PC-3 (cell line): Measurements from ENCODE around the gene SLC25A47. TPM values are rescaled to one million over a fixed set of nuclear protein-coding genes. Genes with fewer than 3 reads are reported as not detected.

Experiments
- ATAC-seq: fragments of 200-7000 bp; cut with Tn5 transposase; 2 replicates; pipeline ENCODE4 v1.9.1; 2020; ENCODE audit warnings: mild to moderate bottlenecking, moderate library complexity
- BruUV-seq: library from RNA; stranded (reverse); fragments of 400-500 nt; replicated peaks from 2 replicates; lab custom pipeline; 2021; lab: Mats Ljungman, UMichigan
- CTCF ChIA-PET: fragments of 300-600 bp; sonication (Branson Sonifier 250); formaldehyde crosslinking; loops from one replicate; lab custom pipeline; 2022; ENCODE audit warnings: antibody characterized with exemption; lab: Charles Lee
- POLR2A ChIA-PET: fragments of 300-600 bp; sonication (Branson Sonifier 250); formaldehyde crosslinking; loops from one replicate; lab custom pipeline; 2022; ENCODE audit warnings: antibody characterized with exemption; ENCODE audit not compliant: unreplicated experiment; lab: Charles Lee
- DNase-seq: peaks from one replicate; pipeline ENCODE4 v3.0.0-alpha.2; 2015
- H2AFZ ChIP-seq: fragments of 300-600 bp; sonication (generic); 2 replicates; pipeline ENCODE4 v1.6.0; 2016; ENCODE audit warnings: antibody characterized with exemption, low read length
- H3F3A ChIP-seq: fragments of 300-600 bp; sonication (generic); one replicate; pipeline ENCODE4 v1.6.0; 2017; ENCODE audit warnings: antibody characterized with exemption, low read length, control low read depth, mild to moderate bottlenecking; ENCODE audit not compliant: unreplicated experiment
- H3K27ac ChIP-seq: fragments of 300-600 bp; sonication (generic); 2 replicates; pipeline ENCODE4 v1.5.1; 2016; ENCODE audit warnings: mild to moderate bottlenecking, low read length
- H3K27me3 ChIP-seq: fragments of 300-600 bp; sonication (generic); 2 replicates; pipeline ENCODE4 v1.6.1; 2016; ENCODE audit warnings: low read length, mixed read lengths
- H3K36me3 ChIP-seq: fragments of 300-600 bp; sonication (generic); 2 replicates; pipeline ENCODE4 v1.6.1; 2016; ENCODE audit warnings: low read depth, mixed run types, low read length, mixed read lengths
- H3K4me1 ChIP-seq: fragments of 300-600 bp; sonication (generic); 2 replicates; pipeline ENCODE4 v1.5.1; 2016; ENCODE audit warnings: low read length; ENCODE audit not compliant: insufficient read depth
- H3K4me2 ChIP-seq: fragments of 300-600 bp; sonication (generic); 2 replicates; pipeline ENCODE4 v1.6.0; 2016; ENCODE audit warnings: low read length
- H3K4me3 ChIP-seq: fragments of 300-600 bp; sonication (generic); 2 replicates; pipeline ENCODE4 v1.5.1; 2016; ENCODE audit warnings: mild to moderate bottlenecking, low read length, mixed read lengths
- H3K79me2 ChIP-seq: fragments of 300-600 bp; sonication (generic); 2 replicates; pipeline ENCODE4 v1.6.1; 2017; ENCODE audit warnings: low read length, mixed read lengths
- H3K9ac ChIP-seq: fragments of 300-600 bp; sonication (generic); 2 replicates; pipeline ENCODE4 v1.6.0; 2016; ENCODE audit warnings: mild to moderate bottlenecking, low read length
- H3K9me2 ChIP-seq: fragments of 300-600 bp; sonication (generic); replicated peaks from 2 replicates; pipeline ENCODE4 v1.6.1; 2016; ENCODE audit warnings: mixed run types, low read length, mixed read lengths
- H3K9me3 ChIP-seq: fragments of 300-600 bp; sonication (generic); 2 replicates; pipeline ENCODE4 v1.6.1; 2016; ENCODE audit warnings: low read length, mixed read lengths
- H4K20me1 ChIP-seq: fragments of 300-600 bp; sonication (generic); 2 replicates; pipeline ENCODE4 v1.6.1; 2016; ENCODE audit warnings: low read length, mixed read lengths
- CTCF ChIP-seq: fragments of 300-600 bp; sonication (generic); conservative IDR thresholded peaks from 2 replicates; pipeline ENCODE4 v1.5.1; 2017; ENCODE audit warnings: antibody characterized with exemption, low read depth, mild to moderate bottlenecking, low read length
- EZH2 ChIP-seq: fragments of 300-600 bp; sonication (generic); IDR thresholded peaks from one replicate; pipeline ENCODE4 v1.6.1; 2017; ENCODE audit warnings: antibody characterized with exemption, mild to moderate bottlenecking, low read length; ENCODE audit not compliant: unreplicated experiment
- EZH2phosphoT487 ChIP-seq: fragments of 300-600 bp; sonication (generic); IDR thresholded peaks from 2 replicates; pipeline ENCODE4 v1.6.1; 2018; ENCODE audit warnings: mild to moderate bottlenecking, antibody characterized with exemption, low read length, borderline replicate concordance
- intact Hi-C: fragments of 100-400 bp; cut with micrococcal nuclease; formaldehyde crosslinking; loops from 2 replicates; pipeline ENCODE4 v1.9.0; 2023
- total RNA-seq: library from RNA; depleted of rRNA; stranded (reverse); fragments of >200 nt; gene quantifications from 2 replicates; pipeline ENCODE4 v1.2.3, GENCODE V29; 2014

Gene SLC25A47
- total RNA-seq, 1 experiment from 2014 or later, result 0.07 TPM

- no peak overlapping the region for H2AFZ ChIP-seq
- no peaks in the 10 kb centered on the region for H3K79me2 ChIP-seq
- no peak overlapping the region for H3K9ac ChIP-seq
- no peak for TF ChIP-seq EZH2phosphoT487
- TF ChIP-seq EZH2, result no peak
- no peak for TF ChIP-seq CTCF
- no peak overlapping the region for H3K27ac ChIP-seq
- no peaks in the 10 kb centered on the region for H3K36me3 ChIP-seq
- H3K9me3 ChIP-seq, result no peaks in the 10 kb centered on the region
- DNase-seq (no peak), ATAC-seq (no peak)
- BruUV-seq, result no TSS peak
- H4K20me1 ChIP-seq, result no peaks in the 10 kb centered on the region
- H3K4me3 ChIP-seq, result no peak overlapping the region
- no peaks in the 10 kb centered on the region for H3F3A ChIP-seq
- H3K4me2 ChIP-seq, result no peak overlapping the region
- no peaks in the 10 kb centered on the region for H3K27me3 ChIP-seq
- H3K4me1 ChIP-seq, result no peaks in the 10 kb centered on the region
- no peaks in the 10 kb centered on the region for H3K9me2 ChIP-seq
- CTCF ChIA-PET, result no interaction called here
- intact Hi-C loops, result no loop called here
- POLR2A ChIA-PET, result no interaction called here
Measured at GRCh38 chr14:100323942-100324307, 786 bp downstream of the SLC25A47 start.

DNA sequence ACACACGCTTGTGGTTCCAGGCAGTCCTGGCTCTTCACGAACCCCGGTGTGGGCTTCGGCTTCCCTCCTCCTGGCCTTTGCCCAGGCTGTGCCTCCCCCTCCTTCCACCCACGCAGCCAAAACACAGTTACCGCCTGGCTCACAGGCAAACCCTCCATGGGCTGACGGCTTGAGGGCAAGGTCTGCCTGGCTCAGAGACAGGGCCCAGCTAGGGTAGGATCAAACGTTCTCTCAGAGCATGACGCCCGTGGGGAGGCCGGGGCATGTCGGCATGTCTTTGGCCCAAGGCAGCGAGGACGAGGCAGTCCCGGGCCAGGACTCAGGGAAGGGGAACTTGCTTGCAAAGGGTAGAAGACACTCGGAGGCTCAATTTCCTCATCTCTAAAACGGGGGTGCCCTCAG, 2.1 kb downstream of the SLC25A47 start:
- Histone ChIP-seq H3K9me3 (no peaks in the 10 kb centered on the region), H3K4me3 (no peak overlapping the region), H3F3A (no peaks in the 10 kb centered on the region), H3K9ac (no peak overlapping the region), H3K27me3 (no peaks in the 10 kb centered on the region), H4K20me1 (no peaks in the 10 kb centered on the region), H2AFZ (no peak overlapping the region), H3K4me2 (no peak overlapping the region), H3K36me3 (no peaks in the 10 kb centered on the region), H3K4me1 (no peaks in the 10 kb centered on the region), H3K27ac (no peak overlapping the region), H3K79me2 (no peaks in the 10 kb centered on the region), H3K9me2 (no peaks in the 10 kb centered on the region)
- CTCF ChIA-PET, result no interaction called here
- ATAC-seq (no peak), DNase-seq (no peak)
- no TSS peak for BruUV-seq
- POLR2A ChIA-PET, result no interaction called here
- TF ChIP-seq EZH2phosphoT487 (no peak), EZH2 (no peak), CTCF (no peak)
- intact Hi-C loops, result no loop called here

DNA sequence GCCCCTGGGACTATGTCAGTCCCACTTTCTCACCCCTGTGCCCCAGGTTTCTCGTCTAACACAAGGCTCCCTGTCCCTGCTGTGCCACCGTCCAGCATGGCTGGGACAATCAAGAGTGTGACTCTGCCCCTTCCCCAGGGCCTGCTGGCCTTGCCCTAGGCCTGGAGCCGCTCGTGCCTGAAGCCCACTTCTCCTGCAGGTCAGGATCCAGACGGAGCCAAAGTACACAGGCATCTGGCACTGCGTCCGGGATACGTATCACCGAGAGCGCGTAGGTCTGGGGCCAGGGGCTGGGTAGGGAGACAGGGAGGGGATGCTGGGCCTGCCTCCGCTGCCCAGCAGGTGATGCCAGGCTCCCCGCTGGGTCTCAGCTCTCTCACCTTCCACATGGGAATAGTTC, 2.8 kb downstream of the SLC25A47 start:
- H3K27me3 ChIP-seq, result no peaks in the 10 kb centered on the region
- no peak for TF ChIP-seq EZH2
- no peak for TF ChIP-seq EZH2phosphoT487
- TF ChIP-seq CTCF, result no peak
- no peak overlapping the region for H3K27ac ChIP-seq
- no peak for ATAC-seq
- no peaks in the 10 kb centered on the region for H3K9me2 ChIP-seq
- H3K9ac ChIP-seq, result no peak overlapping the region
- H3F3A ChIP-seq, result no peaks in the 10 kb centered on the region
- no peak overlapping the region for H3K4me2 ChIP-seq
- DNase-seq, result no peak
- POLR2A ChIA-PET, result no interaction called here
- intact Hi-C loops, result no loop called here
- H4K20me1 ChIP-seq, result no peaks in the 10 kb centered on the region
- CTCF ChIA-PET, result interaction anchor here (0.6 kb wide), 1 partner anchor 52 kb away, joined by 3 read pairs; no protein-coding TSS in a partner anchor
- no peaks in the 10 kb centered on the region for H3K9me3 ChIP-seq
- no peak overlapping the region for H3K4me3 ChIP-seq
- H3K79me2 ChIP-seq, result no peaks in the 10 kb centered on the region
- H3K36me3 ChIP-seq, result no peaks in the 10 kb centered on the region
- H3K4me1 ChIP-seq, result no peaks in the 10 kb centered on the region
- BruUV-seq, result no TSS peak
- H2AFZ ChIP-seq, result no peak overlapping the region
